ENCODE measurements around the gene ZNF335. TPM values are rescaled to one million over a fixed set of nuclear protein-coding genes. Genes with fewer than 3 reads are reported as not detected.

Gene ZNF335
- total and polyA plus RNA-seq, 2 of the 13 experiments (the other 11 are each of a cell fraction or from before 2014, with no cell fraction given), result 9.7 to 13.7 TPM

GRCh38 chr20:45971425-45971674 is 653 bp downstream of the ZNF335 start (continued):
- TF ChIP-seq AFF4 (CRISPR knock-in tag; IDR thresholded peaks at IDR 0.05), result no peak
- TF ChIP-seq ZNF891 (CRISPR knock-in tag; IDR thresholded peaks at IDR 0.05), result no peak
- TF ChIP-seq SIN3A (IDR thresholded peaks at IDR 0.05; ENCODE audit: borderline replicate concordance, low read depth, low read length), result no peak
- no peak for TF ChIP-seq ZNF766 (CRISPR knock-in tag; IDR thresholded peaks at IDR 0.05; ENCODE audit: borderline replicate concordance)
- no peak for TF ChIP-seq ZNF12 (CRISPR knock-in tag; IDR thresholded peaks at IDR 0.05)
- TF ChIP-seq MEIS2 (CRISPR knock-in tag; IDR thresholded peaks at IDR 0.05), result no peak
- TF ChIP-seq TAF1 (CRISPR knock-in tag; IDR thresholded peaks at IDR 0.05), result no peak
- no peak for TF ChIP-seq YY1 (IDR thresholded peaks at IDR 0.05; ENCODE audit: insufficient read depth, insufficient replicate concordance, low read depth, low read length)
- peak; percentile 37 for TF ChIP-seq ARNT2 (CRISPR knock-in tag; IDR thresholded peaks at IDR 0.05; ENCODE audit: low read depth)
- TF ChIP-seq ZNF564 (CRISPR knock-in tag; IDR thresholded peaks at IDR 0.05), result peak; percentile 12; the same call in 1 of the 2 replicates
- no peak for TF ChIP-seq TEAD3 (CRISPR knock-in tag; optimal IDR thresholded peaks at IDR 0.05; ENCODE audit: borderline replicate concordance)
- TF ChIP-seq ZNF513 (CRISPR knock-in tag; conservative IDR thresholded peaks at IDR 0.05), result no peak
- no peak for TF ChIP-seq ZNF367 (CRISPR knock-in tag; IDR thresholded peaks at IDR 0.05; ENCODE audit: borderline replicate concordance)
- TF ChIP-seq HMG20B (CRISPR knock-in tag; conservative IDR thresholded peaks at IDR 0.05), result no peak
- TF ChIP-seq EP300 (IDR thresholded peaks at IDR 0.05; ENCODE audit: low read depth in 2 of 2, low read length in 2 of 2), result no peak
- peak; percentile 39; the same call in 1 of the 2 replicates for TF ChIP-seq EP300 (CRISPR knock-in tag; IDR thresholded peaks at IDR 0.05; ENCODE audit: borderline replicate concordance)
- TF ChIP-seq ZKSCAN1 (IDR thresholded peaks at IDR 0.05; ENCODE audit: low read length), result peak; percentile 50; the same call in 1 of the 2 replicates
- TF ChIP-seq ZNF224 (CRISPR knock-in tag; IDR thresholded peaks at IDR 0.05), result peak; percentile 13; the same call in 1 of the 2 replicates
- no peak; the same call in 1 of the 2 replicates for TF ChIP-seq BRD4 (CRISPR knock-in tag; IDR thresholded peaks at IDR 0.05)
- TF ChIP-seq FLYWCH1 (CRISPR knock-in tag; IDR thresholded peaks at IDR 0.05), result no peak
- TF ChIP-seq PBX2 (CRISPR knock-in tag; IDR thresholded peaks at IDR 0.05), result no peak
- TF ChIP-seq FUBP1 (CRISPR knock-in tag; IDR thresholded peaks at IDR 0.05; ENCODE audit: borderline replicate concordance), result 0 out of 2 replicates have a peak, but pooled peaks have one; percentile 17
- peak; percentile 70 for TF ChIP-seq PRPF4 (IDR thresholded peaks at IDR 0.05; ENCODE audit: low read depth, low read length, poor library complexity, severe bottlenecking)
- TF ChIP-seq NBN (conservative IDR thresholded peaks at IDR 0.05), result no peak
- TF ChIP-seq NR3C1 (CRISPR knock-in tag; IDR thresholded peaks at IDR 0.05), result no peak
- no peak for TF ChIP-seq ZNF547 (CRISPR knock-in tag; IDR thresholded peaks at IDR 0.05)

Measured in HepG2 (cell line).